SK-N-MC (cell line): ENCODE measurements around the gene DCK.

Experiments used
- EZH2 ChIP-seq: fragments of 200-600 bp; sonication (generic); IDR thresholded peaks from one replicate; pipeline ENCODE4 v1.6.1; 2017; ENCODE audit warnings: antibody characterized with exemption
- FOXP2 ChIP-seq: optimal IDR thresholded peaks from 2 replicates; pipeline ENCODE3; 2011; ENCODE audit warnings: mild to moderate bottlenecking, moderate library complexity; ENCODE audit not compliant: insufficient read depth; ENCODE audit errors: extremely low read length, control extremely low read depth
- POLR2AphosphoS5 ChIP-seq: IDR thresholded peaks from 2 replicates; pipeline ENCODE4 v1.6.1; 2012; ENCODE audit warnings: mild to moderate bottlenecking, low read depth, low read length, borderline replicate concordance

DNA sequence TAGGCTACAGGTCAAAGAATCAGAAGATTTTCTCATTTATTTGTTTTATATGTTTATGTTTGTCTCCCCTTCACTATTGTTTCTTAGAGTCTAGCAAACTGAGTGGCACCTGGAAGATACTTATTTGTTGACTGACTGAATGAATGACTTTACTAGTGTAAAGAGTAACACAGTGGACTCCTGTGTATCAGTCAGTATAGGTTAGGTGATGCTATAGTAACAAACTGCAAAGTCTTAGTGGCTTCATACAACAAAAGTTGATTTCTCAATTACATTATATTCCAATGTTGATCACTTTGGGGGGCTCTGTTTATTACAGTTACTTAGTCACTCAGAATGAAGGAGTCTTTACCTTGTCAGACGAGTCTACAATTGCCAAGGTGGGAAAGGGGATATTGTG, 76.6 kb downstream of the DCK start:
- TF ChIP-seq EZH2 (no peak), POLR2AphosphoS5 (no peak), FOXP2 (no peak)
